ENCODE data around the gene PDZRN4.

Gene PDZRN4

DNA sequence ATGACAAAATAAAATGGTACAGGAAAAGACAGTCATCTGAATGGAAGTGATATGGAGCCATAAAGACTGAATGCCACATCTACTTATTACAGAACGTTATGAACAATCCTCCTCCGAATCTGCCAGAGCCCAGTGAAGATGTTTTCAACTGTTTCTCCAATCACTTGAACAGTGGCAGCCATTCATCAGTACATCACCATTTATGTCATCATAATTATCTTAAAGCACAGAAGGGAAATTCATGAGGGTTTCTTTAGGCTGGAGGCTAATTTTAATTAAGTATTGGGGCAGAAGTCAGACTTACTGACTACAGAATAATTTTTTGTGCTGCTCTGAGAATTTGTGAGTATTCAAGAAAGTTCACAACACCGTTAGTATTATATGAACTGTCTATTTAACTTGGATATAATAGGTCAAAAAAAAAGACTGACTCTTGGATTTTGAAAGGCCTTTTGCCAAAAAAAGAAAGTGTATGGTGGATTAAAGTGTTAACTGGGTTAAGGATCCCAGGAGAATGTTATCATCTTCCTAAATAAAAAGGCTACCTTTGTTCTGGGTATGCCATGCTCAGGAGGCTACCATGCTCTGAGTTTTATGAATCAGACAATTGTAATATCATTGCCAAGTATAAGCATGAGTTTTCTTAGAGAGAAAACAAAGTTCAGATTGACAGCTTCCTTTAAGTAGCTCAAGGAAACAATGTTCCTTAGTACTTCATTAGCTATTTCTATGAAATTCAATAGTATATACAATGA is 40.1 kb downstream of the PDZRN4 start:
- peaks cover 42% of the 10 kb centered on the region for H3K4me1 Mint-ChIP-seq
- H3K4me3 Mint-ChIP-seq: no peak overlapping the region
- peaks cover 4% of the 10 kb centered on the region for H3K36me3 Mint-ChIP-seq (ENCODE audit: low read depth)
- no peak for DNase-seq
- H3K27ac Mint-ChIP-seq: peak overlapping the region; percentile 45
- TF ChIP-seq, protein P1, sequence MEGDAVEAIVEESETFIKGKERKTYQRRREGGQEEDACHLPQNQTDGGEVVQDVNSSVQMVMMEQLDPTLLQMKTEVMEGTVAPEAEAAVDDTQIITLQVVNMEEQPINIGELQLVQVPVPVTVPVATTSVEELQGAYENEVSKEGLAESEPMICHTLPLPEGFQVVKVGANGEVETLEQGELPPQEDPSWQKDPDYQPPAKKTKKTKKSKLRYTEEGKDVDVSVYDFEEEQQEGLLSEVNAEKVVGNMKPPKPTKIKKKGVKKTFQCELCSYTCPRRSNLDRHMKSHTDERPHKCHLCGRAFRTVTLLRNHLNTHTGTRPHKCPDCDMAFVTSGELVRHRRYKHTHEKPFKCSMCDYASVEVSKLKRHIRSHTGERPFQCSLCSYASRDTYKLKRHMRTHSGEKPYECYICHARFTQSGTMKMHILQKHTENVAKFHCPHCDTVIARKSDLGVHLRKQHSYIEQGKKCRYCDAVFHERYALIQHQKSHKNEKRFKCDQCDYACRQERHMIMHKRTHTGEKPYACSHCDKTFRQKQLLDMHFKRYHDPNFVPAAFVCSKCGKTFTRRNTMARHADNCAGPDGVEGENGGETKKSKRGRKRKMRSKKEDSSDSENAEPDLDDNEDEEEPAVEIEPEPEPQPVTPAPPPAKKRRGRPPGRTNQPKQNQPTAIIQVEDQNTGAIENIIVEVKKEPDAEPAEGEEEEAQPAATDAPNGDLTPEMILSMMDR (IDR thresholded peaks at IDR 0.05): no peak
- H3K9me3 Mint-ChIP-seq: peaks cover 7% of the 10 kb centered on the region
- H3K27me3 Mint-ChIP-seq (ENCODE audit: low read depth, poor library complexity): no peaks in the 10 kb centered on the region

DNA sequence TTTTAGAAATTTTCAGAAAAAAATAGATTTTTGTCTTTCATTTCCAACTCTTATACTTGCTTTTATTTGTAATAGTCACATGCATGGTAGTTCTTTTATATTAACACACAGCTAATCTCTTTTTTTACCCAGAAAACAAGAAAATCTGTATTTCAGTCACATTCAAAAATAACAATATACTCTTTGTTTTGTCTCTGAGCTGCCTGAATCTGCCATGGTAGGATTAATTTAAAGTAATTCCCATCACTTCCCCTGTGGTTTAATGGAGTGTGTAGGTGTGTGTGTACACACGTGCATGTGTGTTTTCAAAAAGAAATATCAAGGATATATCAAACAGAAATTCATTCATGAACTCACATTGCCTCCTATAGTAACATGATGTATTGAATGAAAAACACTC is 42.6 kb downstream of the PDZRN4 start:
- H3K9me3 Mint-ChIP-seq: peaks cover 13% of the 10 kb centered on the region
- no peaks in the 10 kb centered on the region for H3K27me3 Mint-ChIP-seq (ENCODE audit: low read depth, poor library complexity)
- H3K36me3 Mint-ChIP-seq (ENCODE audit: low read depth): peaks cover 9% of the 10 kb centered on the region
- no peak overlapping the region for H3K4me3 Mint-ChIP-seq
- peaks cover 57% of the 10 kb centered on the region for H3K4me1 Mint-ChIP-seq
- no peak for DNase-seq
- TF ChIP-seq, protein P1 (IDR thresholded peaks at IDR 0.05): no peak
- no peak overlapping the region for H3K27ac Mint-ChIP-seq

DNA sequence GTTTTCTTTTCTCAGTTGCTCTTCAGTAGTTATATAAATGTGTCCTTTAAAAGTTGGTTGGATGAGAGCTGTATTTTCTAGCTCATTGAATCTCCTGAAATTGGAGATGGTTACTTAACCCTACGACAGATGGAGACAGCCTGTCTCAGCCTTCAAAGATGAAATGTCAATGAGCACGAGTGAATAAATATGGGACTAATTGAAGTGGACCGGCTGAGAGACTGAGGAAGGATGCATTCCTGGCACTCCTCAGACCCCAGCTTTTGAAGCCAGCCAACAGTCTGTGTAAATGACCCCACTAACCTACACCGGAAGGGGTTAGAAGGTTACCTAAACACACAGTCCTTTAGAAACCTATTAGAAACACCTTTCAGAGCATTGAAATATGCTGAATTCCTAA is 46.6 kb downstream of the PDZRN4 start:
- Mint-ChIP-seq H3K4me3 (peak overlapping the region; percentile 35), H3K27me3 (ENCODE audit: low read depth, poor library complexity) (no peaks in the 10 kb centered on the region), H3K9me3 (peaks cover 22% of the 10 kb centered on the region), H3K27ac (peak overlapping the region; percentile 79), H3K36me3 (ENCODE audit: low read depth) (peaks cover 13% of the 10 kb centered on the region), H3K4me1 (peaks cover 58% of the 10 kb centered on the region)
- peak; percentile 24 for DNase-seq
- TF ChIP-seq, protein P1 (IDR thresholded peaks at IDR 0.05): no peak

DNA sequence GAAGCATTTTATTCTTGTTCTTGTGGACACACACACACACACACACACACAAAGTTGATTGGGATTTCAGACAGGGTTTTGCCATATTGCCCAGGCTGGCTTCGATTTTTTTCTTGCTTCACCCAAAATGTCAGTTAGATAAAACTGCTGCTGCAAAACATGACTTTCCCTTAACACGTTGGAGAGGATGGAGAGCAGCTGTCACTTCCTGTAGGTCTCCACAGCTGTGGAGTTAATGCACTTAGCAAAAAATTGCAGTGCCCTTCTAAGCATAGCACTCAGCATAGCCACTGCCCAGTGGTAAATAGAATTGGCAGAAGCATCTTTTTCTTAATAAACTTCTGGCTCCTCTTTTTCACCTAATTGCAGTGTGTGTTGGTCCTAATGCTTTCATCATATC is 54.5 kb downstream of the PDZRN4 start:
- no peak for DNase-seq
- TF ChIP-seq, protein P1 (IDR thresholded peaks at IDR 0.05): no peak
- H3K27me3 Mint-ChIP-seq (ENCODE audit: low read depth, poor library complexity): no peaks in the 10 kb centered on the region
- peaks cover 37% of the 10 kb centered on the region for H3K4me1 Mint-ChIP-seq
- peak overlapping the region; percentile 25 for H3K27ac Mint-ChIP-seq
- no peak overlapping the region for H3K4me3 Mint-ChIP-seq
- peaks cover 9% of the 10 kb centered on the region for H3K36me3 Mint-ChIP-seq (ENCODE audit: low read depth)
- peaks cover 12% of the 10 kb centered on the region for H3K9me3 Mint-ChIP-seq

DNA sequence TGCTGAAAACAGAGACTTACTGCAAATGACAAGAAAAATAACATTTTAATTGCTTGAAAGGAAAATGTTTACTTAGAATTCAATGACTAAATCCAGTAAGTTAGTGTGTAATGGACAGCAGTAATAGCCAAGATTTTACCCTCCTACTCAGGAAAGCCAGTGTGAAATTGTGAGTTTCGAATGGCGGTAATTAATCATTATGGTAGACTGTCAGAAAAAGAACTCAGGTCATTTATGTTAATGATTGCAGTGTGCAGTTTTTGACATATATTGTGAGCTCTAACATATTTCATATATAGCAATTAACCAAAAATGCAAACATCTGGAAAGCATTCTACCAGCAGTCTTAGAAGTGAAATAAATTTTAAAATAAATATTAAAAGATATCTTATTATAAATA is 60.3 kb downstream of the PDZRN4 start:
- no peak for DNase-seq
- Mint-ChIP-seq H3K4me1 (peaks cover 17% of the 10 kb centered on the region), H3K9me3 (peaks cover 11% of the 10 kb centered on the region), H3K27ac (no peak overlapping the region), H3K27me3 (ENCODE audit: low read depth, poor library complexity) (no peaks in the 10 kb centered on the region), H3K36me3 (ENCODE audit: low read depth) (peaks cover 12% of the 10 kb centered on the region), H3K4me3 (no peak overlapping the region)
- TF ChIP-seq, protein P1 (IDR thresholded peaks at IDR 0.05): no peak

DNA sequence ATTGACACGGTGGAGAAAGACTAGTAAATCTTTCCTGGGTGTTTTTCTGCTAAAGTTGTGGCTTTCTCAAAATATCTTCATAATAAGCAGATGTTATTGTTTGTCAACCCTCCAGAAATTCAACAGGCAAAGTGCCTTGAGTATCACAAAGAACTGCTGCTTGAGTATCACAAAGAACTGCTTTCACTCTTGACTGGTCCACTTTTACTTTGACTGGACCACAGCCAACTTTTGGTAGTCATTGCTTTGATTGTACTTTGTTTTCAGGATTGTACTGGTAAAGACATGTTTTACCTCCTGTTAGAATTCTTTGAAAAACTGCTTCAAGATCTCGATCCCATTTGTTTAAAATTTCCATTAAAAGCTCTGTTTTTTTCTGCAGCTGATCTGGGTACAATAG is 62.6 kb downstream of the PDZRN4 start:
- Mint-ChIP-seq H3K4me3 (no peak overlapping the region), H3K27me3 (ENCODE audit: low read depth, poor library complexity) (no peaks in the 10 kb centered on the region), H3K4me1 (peaks cover 14% of the 10 kb centered on the region), H3K27ac (no peak overlapping the region), H3K9me3 (peaks cover 17% of the 10 kb centered on the region), H3K36me3 (ENCODE audit: low read depth) (peaks cover 12% of the 10 kb centered on the region)
- no peak for DNase-seq
- TF ChIP-seq, protein P1 (IDR thresholded peaks at IDR 0.05): no peak
